Ishikawa (cell line): Measurements from ENCODE around the gene HES6.

ENCODE experiments used
- CEBPB ChIP-seq: IDR thresholded peaks from 2 replicates; pipeline ENCODE4 v1.6.1; 2012
- CREB1 ChIP-seq: IDR thresholded peaks from 2 replicates; pipeline ENCODE4 v1.6.1; 2012; ENCODE audit warnings: low read depth
- EGR1 ChIP-seq: IDR thresholded peaks from 2 replicates; pipeline ENCODE4 v1.6.1; 2012
- MAX ChIP-seq: IDR thresholded peaks from 2 replicates; pipeline ENCODE4 v1.6.1; 2012
- RAD21 ChIP-seq: IDR thresholded peaks from 2 replicates; pipeline ENCODE4 v1.6.1; 2012; ENCODE audit warnings: low read depth
- REST ChIP-seq: IDR thresholded peaks from 2 replicates; pipeline ENCODE4 v1.6.1; 2012; ENCODE audit warnings: low read depth, mild to moderate bottlenecking
- TAF1 ChIP-seq: IDR thresholded peaks from 2 replicates; pipeline ENCODE4 v1.6.1; 2012; ENCODE audit warnings: low read depth, mild to moderate bottlenecking
- TEAD4 ChIP-seq: IDR thresholded peaks from 2 replicates; pipeline ENCODE4 v1.6.1; 2012
- YY1 ChIP-seq: IDR thresholded peaks from 2 replicates; pipeline ENCODE4 v1.6.1; 2012; ENCODE audit warnings: low read depth
- ZBTB7A ChIP-seq: IDR thresholded peaks from 2 replicates; pipeline ENCODE4 v1.6.1; 2012; ENCODE audit warnings: low read depth

DNA sequence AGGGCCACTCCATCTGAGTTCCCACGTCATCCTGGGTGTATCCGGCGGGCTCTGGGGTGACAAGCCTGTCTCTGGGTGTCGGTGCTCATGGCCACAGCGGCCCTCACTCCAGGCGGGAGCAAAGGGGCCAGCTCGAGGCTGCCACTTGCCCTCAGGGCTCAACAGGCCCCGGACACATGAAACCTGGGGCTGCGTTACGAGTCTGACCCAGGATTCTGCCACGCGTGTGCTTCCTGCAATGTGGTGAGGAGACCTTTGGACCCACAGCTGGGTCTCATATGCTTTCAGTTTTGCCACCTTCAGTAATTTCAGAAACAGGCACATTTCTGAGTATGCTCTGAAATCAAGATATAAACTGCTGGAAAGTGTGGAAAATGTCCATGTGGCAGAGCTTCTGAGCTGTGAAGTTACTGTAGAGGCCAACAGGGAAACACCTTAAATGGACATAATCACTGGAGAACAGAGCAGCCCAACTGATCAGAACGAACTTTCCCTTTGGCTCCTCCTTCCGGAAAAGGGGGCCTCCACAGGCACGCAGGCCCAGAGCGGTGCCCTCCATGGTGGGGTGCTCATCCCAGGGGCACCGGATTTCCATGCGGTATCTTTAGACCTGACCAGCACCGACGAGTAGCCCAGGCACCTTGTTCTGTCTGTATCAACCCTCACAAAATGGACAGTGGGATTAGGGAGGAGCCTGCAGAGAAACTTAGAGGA, 34.5 kb upstream of the HES6 start:
- TF ChIP-seq EGR1 (no peak), RAD21 (no peak), MAX (no peak), CEBPB (no peak), YY1 (no peak), CREB1 (no peak), REST (no peak), TAF1 (no peak), ZBTB7A (no peak), TEAD4 (no peak)
